Right lobe of liver (tissue), 6 donors: ENCODE measurements around the gene NSDHL. TPM values are rescaled to one million over a fixed set of nuclear protein-coding genes. Genes with fewer than 3 reads are reported as not detected.
"Not testable (repeated sequence)": the region's sequence is repeated elsewhere in the genome, so short reads cannot be mapped to it uniquely, and the experiment has no call there.

Experiments
- ATAC-seq, 4 donors: fragments of 200-7000 bp; cut with Tn5 transposase; one replicate each; pipeline ENCODE4 v1.9.1; 2020; ENCODE audit warnings: mild to moderate bottlenecking in 4 of 4, moderate library complexity in 4 of 4
- DNase-seq, 3 donors: peaks; one replicate each; pipeline ENCODE4 v3.0.0-alpha.2; 2020
- H3K27ac ChIP-seq, 3 donors: fragments of 200-600 bp; one replicate each; pipeline ENCODE4 v1.8.0; 2022
- H3K27me3 ChIP-seq, 2 donors: fragments of 200-600 bp; one replicate each; pipeline ENCODE4 v1.8.0; 2022
- H3K36me3 ChIP-seq, 4 donors: fragments of 200-600 bp; sonication (generic) in 1 of 4; one replicate each; pipeline versions ENCODE4 v1.5.1 to v1.8.0; 2017 to 2022; ENCODE audit warnings: control low read depth in 1 of 4
- H3K4me1 ChIP-seq, 4 donors: fragments of 200-600 bp; sonication (generic) in 1 of 4; one replicate each; pipeline versions ENCODE4 v1.5.1 to v1.8.0; 2017 to 2022; ENCODE audit warnings: control low read depth in 1 of 4
- H3K4me3 ChIP-seq, 3 donors: fragments of 200-600 bp; one replicate each; pipeline ENCODE4 v1.8.0; 2022
- H3K9me3 ChIP-seq, 4 donors: fragments of 200-600 bp; sonication (generic) in 1 of 4; one replicate each; pipeline versions ENCODE4 v1.5.1 to v1.8.0; 2017 to 2022; ENCODE audit warnings: control low read depth in 1 of 4
- POLR2A ChIP-seq: fragments of 450-650 bp; IDR thresholded peaks from one replicate; pipeline ENCODE4 v1.6.1; 2017; ENCODE audit warnings: antibody characterized with exemption, mild to moderate bottlenecking
- WGBS: methylation state at CpG from one replicate; pipeline ENCODE4 v1.1.6; 2018; ENCODE audit warnings: low coverage, low lambda C conversion rate; ENCODE audit not compliant: insufficient coverage; ENCODE audit errors: missing lambda C conversion rate; 5-methylcytosine and 5-hydroxymethylcytosine counted together
- intact Hi-C, 2 donors: fragments of 100-400 bp; cut with DNase I; formaldehyde crosslinking; loops; one replicate each; pipeline versions ENCODE4 v1.11.2 to v1.14.1; 2022
- total RNA-seq, 6 experiments: library from RNA; depleted of rRNA in 2 of 6; stranded (reverse); fragments of >200 nt in 2 of 6; fragmentation: NEBNext Ultra II Directional in 3 of 6; extraction: Animal tissue kit (Norgen Biotek cat#: 25700) in 3 of 6; gene quantifications; one replicate each; pipeline versions ENCODE4 v1.1.0 to v1.2.4, GENCODE V29; 2016 to 2023
- TF ChIP-seq, protein P1 (sequence below), 4 donors: fragments of 200-600 bp in 3 of 4; fragments of 450-650 bp in 1 of 4; IDR thresholded peaks; one replicate each; pipeline versions ENCODE4 v1.5.1 to v1.8.0; 2016 to 2022; ENCODE audit warnings: antibody characterized with exemption in 4 of 4, mild to moderate bottlenecking in 2 of 4
- donor health status: DM: no; HTN: yes; CAD: no.
- donor health status: DM: no; HTN: no; CAD: no.
- donor health status: DM: no; HTN: no; CAD: no.
- donor health status: DM: no; HTN: yes; CAD: no.
- donor health status: DM: no; HTN: yes; CAD: no.

Gene NSDHL
- total RNA-seq, 6 experiments from 2014 or later = 16.1 to 38.2 (median 20.9) TPM

GRCh38 chrX:152833378-152833777 lies 2.5 kb downstream of the NSDHL start:
- peak in 2 of 4 donors; percentile 7 to 9 for ATAC-seq
- no peak overlapping the region for H3K4me3 ChIP-seq
- no peaks in the 10 kb centered on the region for H3K9me3 ChIP-seq
- H3K36me3 ChIP-seq = no peaks in the 10 kb centered on the region
- intact Hi-C loops = no loop called here
- H3K4me1 ChIP-seq = peaks cover 0 to 12% (median 0%) of the 10 kb centered on the region in 4 donors
- TF ChIP-seq, protein P1, sequence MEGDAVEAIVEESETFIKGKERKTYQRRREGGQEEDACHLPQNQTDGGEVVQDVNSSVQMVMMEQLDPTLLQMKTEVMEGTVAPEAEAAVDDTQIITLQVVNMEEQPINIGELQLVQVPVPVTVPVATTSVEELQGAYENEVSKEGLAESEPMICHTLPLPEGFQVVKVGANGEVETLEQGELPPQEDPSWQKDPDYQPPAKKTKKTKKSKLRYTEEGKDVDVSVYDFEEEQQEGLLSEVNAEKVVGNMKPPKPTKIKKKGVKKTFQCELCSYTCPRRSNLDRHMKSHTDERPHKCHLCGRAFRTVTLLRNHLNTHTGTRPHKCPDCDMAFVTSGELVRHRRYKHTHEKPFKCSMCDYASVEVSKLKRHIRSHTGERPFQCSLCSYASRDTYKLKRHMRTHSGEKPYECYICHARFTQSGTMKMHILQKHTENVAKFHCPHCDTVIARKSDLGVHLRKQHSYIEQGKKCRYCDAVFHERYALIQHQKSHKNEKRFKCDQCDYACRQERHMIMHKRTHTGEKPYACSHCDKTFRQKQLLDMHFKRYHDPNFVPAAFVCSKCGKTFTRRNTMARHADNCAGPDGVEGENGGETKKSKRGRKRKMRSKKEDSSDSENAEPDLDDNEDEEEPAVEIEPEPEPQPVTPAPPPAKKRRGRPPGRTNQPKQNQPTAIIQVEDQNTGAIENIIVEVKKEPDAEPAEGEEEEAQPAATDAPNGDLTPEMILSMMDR (IDR thresholded peaks at IDR 0.05) = no peak
- no peak for TF ChIP-seq POLR2A
- no peak overlapping the region for H3K27ac ChIP-seq
- WGBS = 57% methylated on average over 4 of the region's 4 CpGs
- H3K27me3 ChIP-seq = no peaks in the 10 kb centered on the region
- DNase-seq = peak in 2 of 3 donors; percentile 25 to 62

- ATAC-seq, DNase-seq, H3K27me3 ChIP-seq, intact Hi-C loops, H3K36me3 ChIP-seq, H3K27ac ChIP-seq, H3K9me3 ChIP-seq, H3K4me3 ChIP-seq: not testable (repeated sequence)
- peaks cover 0 to 12% (median 0%) of the 10 kb centered on the region in 4 donors for H3K4me1 ChIP-seq
- WGBS = 86% methylated on average over 1 of the region's 1 CpG
Observed at GRCh38 chrX:152835470-152835869, 4.6 kb downstream of the NSDHL start.

GRCh38 chrX:152842772-152843338 lies 12.0 kb downstream of the NSDHL start:
- H3K4me1 ChIP-seq = no peaks in the 10 kb centered on the region
- no peaks in the 10 kb centered on the region for H3K9me3 ChIP-seq
- H3K27ac ChIP-seq = no peak overlapping the region
- no peaks in the 10 kb centered on the region for H3K27me3 ChIP-seq
- WGBS = 80% methylated on average over 10 of the region's 10 CpGs
- no peak for DNase-seq
- no peaks in the 10 kb centered on the region for H3K36me3 ChIP-seq
- ATAC-seq = no peak
- intact Hi-C loops = no loop called here
- H3K4me3 ChIP-seq = no peak overlapping the region
- TF ChIP-seq POLR2A = no peak
- TF ChIP-seq, protein P1 (IDR thresholded peaks at IDR 0.05) = no peak

- Histone ChIP-seq H3K9me3 (no peaks in the 10 kb centered on the region), H3K27me3 (no peaks in the 10 kb centered on the region), H3K4me1 (no peaks in the 10 kb centered on the region), H3K36me3 (peaks cover 0 to 10% (median 0%) of the 10 kb centered on the region in 4 donors), H3K4me3 (no peak overlapping the region), H3K27ac (no peak overlapping the region)
- TF ChIP-seq, protein P1 (IDR thresholded peaks at IDR 0.05) = no peak
- TF ChIP-seq POLR2A = no peak
- WGBS = 42% methylated on average over 5 of the region's 5 CpGs
- no peak for DNase-seq
- intact Hi-C loops = no loop called here
- ATAC-seq = peak in 3 of 4 donors; percentile 52 to 58 (median 54)
Observed at GRCh38 chrX:152843852-152844251, 13.0 kb downstream of the NSDHL start.

DNA sequence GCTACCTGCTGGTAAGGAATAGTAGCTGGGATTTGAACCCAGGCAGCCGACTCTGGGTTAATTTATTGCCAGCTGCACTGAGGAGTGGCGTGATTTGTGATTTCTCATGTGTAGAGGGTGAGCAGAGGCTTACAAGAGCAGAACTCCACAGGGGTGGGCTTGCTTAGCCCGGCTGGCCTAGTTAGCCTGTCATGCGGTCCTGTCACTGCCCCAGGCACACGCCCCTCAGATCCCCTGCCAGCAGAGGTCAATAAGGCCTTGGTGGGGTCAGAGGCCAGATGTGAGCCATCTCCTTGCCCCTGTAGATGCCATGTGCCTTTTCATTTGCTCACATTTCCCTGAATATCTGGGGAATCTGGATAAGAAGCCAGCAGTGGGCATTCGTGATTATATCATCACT lies 13.4 kb downstream of the NSDHL start:
- peaks cover 0 to 14% (median 0%) of the 10 kb centered on the region in 4 donors for H3K36me3 ChIP-seq
- no peak for TF ChIP-seq POLR2A
- TF ChIP-seq, protein P1 (IDR thresholded peaks at IDR 0.05) = no peak
- 56% methylated on average over 3 of the region's 6 CpGs for WGBS
- intact Hi-C loops = no loop called here
- no peaks in the 10 kb centered on the region for H3K27me3 ChIP-seq
- no peaks in the 10 kb centered on the region for H3K9me3 ChIP-seq
- DNase-seq = no peak
- no peak overlapping the region for H3K27ac ChIP-seq
- peak; percentile 19 to 32 (median 26) for ATAC-seq
- no peaks in the 10 kb centered on the region for H3K4me1 ChIP-seq
- no peak overlapping the region for H3K4me3 ChIP-seq
